GM23338 (cell line): ENCODE data around the gene CERS3. TPM values are rescaled to one million over a fixed set of nuclear protein-coding genes. Genes with fewer than 3 reads are reported as not detected.

Experiments
- ATAC-seq: fragments of 200-7000 bp; cut with Tn5 transposase; 3 replicates; pipeline ENCODE4 v1.9.1; 2020
- DNase-seq: peaks from one replicate; pipeline ENCODE4 v3.0.0-alpha.2; 2015; ENCODE audit warnings: low spot score
- H2AFZ ChIP-seq: fragments of 200-600 bp; sonication (generic); 2 replicates; pipeline ENCODE4 v1.8.0; 2016; ENCODE audit warnings: antibody characterized with exemption, mild to moderate bottlenecking, moderate library complexity
- H3F3A ChIP-seq: fragments of 200-600 bp; sonication (generic); replicated peaks from 2 replicates; pipeline ENCODE4 v1.8.0; 2017; ENCODE audit warnings: antibody characterized with exemption, mixed run types, low read depth
- H3K27ac ChIP-seq: fragments of 200-600 bp; sonication (generic); 2 replicates; pipeline ENCODE4 v1.6.1; 2016; ENCODE audit warnings: low read depth
- H3K27me3 ChIP-seq: fragments of 200-600 bp; sonication (generic); 2 replicates; pipeline ENCODE4 v1.8.0; 2016; ENCODE audit warnings: mild to moderate bottlenecking, mixed run types, moderate library complexity; ENCODE audit not compliant: insufficient read depth
- H3K36me3 ChIP-seq: fragments of 200-600 bp; sonication (generic); 2 replicates; pipeline ENCODE4 v1.8.0; 2016; ENCODE audit warnings: mild to moderate bottlenecking; ENCODE audit not compliant: insufficient read depth
- H3K4me1 ChIP-seq: fragments of 200-600 bp; sonication (generic); 2 replicates; pipeline ENCODE4 v1.8.0; 2016; ENCODE audit warnings: mild to moderate bottlenecking, moderate library complexity; ENCODE audit not compliant: insufficient read depth
- H3K4me2 ChIP-seq: fragments of 200-600 bp; sonication (generic); 2 replicates; pipeline ENCODE4 v1.7.1; 2017; ENCODE audit warnings: mixed run types
- H3K4me3 ChIP-seq: fragments of 200-600 bp; sonication (generic); 2 replicates; pipeline ENCODE4 v1.6.1; 2016; ENCODE audit warnings: mixed run types
- H3K79me2 ChIP-seq: fragments of 200-600 bp; sonication (generic); replicated peaks from 2 replicates; pipeline ENCODE4 v1.8.0; 2017; ENCODE audit warnings: mild to moderate bottlenecking; ENCODE audit not compliant: insufficient read depth
- H3K9me2 ChIP-seq: fragments of 200-600 bp; sonication (generic); 2 replicates; pipeline ENCODE4 v1.8.0; 2017; ENCODE audit not compliant: insufficient read depth
- H4K20me1 ChIP-seq: fragments of 200-600 bp; sonication (generic); replicated peaks from 2 replicates; pipeline ENCODE4 v1.8.0; 2017; ENCODE audit warnings: mild to moderate bottlenecking; ENCODE audit not compliant: insufficient read depth
- H3K27ac Mint-ChIP-seq: 2 replicates; pipeline ENCODE4 v1.8.0; 2020; ENCODE audit warnings: inconsistent platforms, mild to moderate bottlenecking, moderate library complexity, mixed read lengths
- H3K27me3 Mint-ChIP-seq: 3 replicates; pipeline ENCODE4 v1.8.0; 2022; ENCODE audit warnings: low read depth, mild to moderate bottlenecking, moderate library complexity, mixed read lengths, inconsistent platforms; ENCODE audit not compliant: insufficient read depth, poor library complexity
- H3K36me3 Mint-ChIP-seq: 3 replicates; pipeline ENCODE4 v1.8.0; 2021; ENCODE audit warnings: low read depth, mild to moderate bottlenecking, inconsistent platforms, moderate library complexity, mixed read lengths
- H3K4me1 Mint-ChIP-seq: 3 replicates; pipeline ENCODE4 v1.8.0; 2020; ENCODE audit warnings: mild to moderate bottlenecking, inconsistent platforms, mixed read lengths
- H3K4me3 Mint-ChIP-seq: 3 replicates; pipeline ENCODE4 v1.8.0; 2021; ENCODE audit warnings: moderate library complexity, mild to moderate bottlenecking, inconsistent platforms, mixed read lengths
- H3K9me3 Mint-ChIP-seq: 3 replicates; pipeline ENCODE4 v1.8.0; 2020; ENCODE audit warnings: moderate library complexity, mild to moderate bottlenecking, inconsistent platforms, mixed read lengths
- EZH2 ChIP-seq: fragments of 200-600 bp; sonication (generic); IDR thresholded peaks from one replicate; pipeline ENCODE4 v1.8.0; 2017; ENCODE audit warnings: antibody characterized with exemption, mild to moderate bottlenecking, low read depth; ENCODE audit not compliant: unreplicated experiment
- JUNB ChIP-seq: IDR thresholded peaks from one replicate; pipeline ENCODE4 v1.6.1; 2016; ENCODE audit warnings: antibody characterized with exemption; ENCODE audit not compliant: unreplicated experiment
- NANOG ChIP-seq: IDR thresholded peaks from 2 replicates; pipeline ENCODE4 v1.6.1; 2016; ENCODE audit warnings: antibody characterized with exemption, borderline replicate concordance
- STAT1 ChIP-seq: IDR thresholded peaks from one replicate; pipeline ENCODE4 v1.6.1; 2016; ENCODE audit warnings: antibody characterized with exemption; ENCODE audit not compliant: unreplicated experiment
- ZNF114 ChIP-seq: fragments of 250-450 bp; sonication (Bioruptor Pico); IDR thresholded peaks from 2 replicates; pipeline ENCODE4 v1.5.0; 2020; ENCODE audit warnings: mild to moderate bottlenecking, moderate library complexity
- ZNF331 ChIP-seq: fragments of 250-450 bp; sonication (Bioruptor Pico); IDR thresholded peaks from 2 replicates; pipeline ENCODE4 v1.5.0; 2020; ENCODE audit warnings: low read depth, mild to moderate bottlenecking, moderate library complexity
- polyA plus RNA-seq: library from polyadenylated mRNA; unstranded; fragments of >200 nt; fragmentation: Nextera tagmentation; extraction: Ambion mirVana; gene quantifications from 2 replicates; pipeline ENCODE4 v1.2.1, GENCODE V29; 2016
- total RNA-seq: library from RNA; depleted of rRNA; stranded (reverse); fragments of >200 nt; shearing (Covaris generic); gene quantifications from 2 replicates; pipeline ENCODE4 v1.2.3, GENCODE V29; 2014
- TF ChIP-seq, protein P1 (sequence below): IDR thresholded peaks from one replicate; pipeline ENCODE4 v1.6.1; 2018; ENCODE audit warnings: antibody characterized with exemption; ENCODE audit not compliant: unreplicated experiment
- TF ChIP-seq, protein P2 (sequence below): fragments of 250-450 bp; sonication (Bioruptor Pico); IDR thresholded peaks from 2 replicates; pipeline ENCODE4 v1.5.0; 2020; ENCODE audit warnings: mild to moderate bottlenecking, moderate library complexity

CERS3 gene
- total and polyA plus RNA-seq, 2 experiments from 2014 or later, result 1.8 to 2.2 TPM

DNA sequence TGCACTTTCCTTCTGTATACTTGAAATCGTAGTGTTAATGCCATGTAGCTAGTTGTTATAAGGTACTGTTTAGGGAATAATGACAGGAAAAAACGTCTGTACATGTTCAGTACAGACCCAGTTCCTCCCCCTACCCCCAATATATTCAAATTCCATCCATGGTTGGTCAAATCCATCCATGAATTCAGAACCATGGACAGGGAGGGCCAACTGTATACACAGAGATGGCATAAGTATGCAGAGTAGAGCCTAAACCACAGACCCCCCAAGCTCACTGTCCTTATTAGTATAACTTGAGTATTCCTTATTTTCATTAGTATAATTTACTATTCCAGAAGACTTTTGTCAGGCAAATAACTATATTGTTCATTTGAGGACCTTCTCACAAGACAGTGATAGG lies 135.7 kb downstream of the CERS3 start:
- no peaks in the 10 kb centered on the region for H3K9me2 ChIP-seq
- no peak for TF ChIP-seq ZNF114
- TF ChIP-seq, protein P1, sequence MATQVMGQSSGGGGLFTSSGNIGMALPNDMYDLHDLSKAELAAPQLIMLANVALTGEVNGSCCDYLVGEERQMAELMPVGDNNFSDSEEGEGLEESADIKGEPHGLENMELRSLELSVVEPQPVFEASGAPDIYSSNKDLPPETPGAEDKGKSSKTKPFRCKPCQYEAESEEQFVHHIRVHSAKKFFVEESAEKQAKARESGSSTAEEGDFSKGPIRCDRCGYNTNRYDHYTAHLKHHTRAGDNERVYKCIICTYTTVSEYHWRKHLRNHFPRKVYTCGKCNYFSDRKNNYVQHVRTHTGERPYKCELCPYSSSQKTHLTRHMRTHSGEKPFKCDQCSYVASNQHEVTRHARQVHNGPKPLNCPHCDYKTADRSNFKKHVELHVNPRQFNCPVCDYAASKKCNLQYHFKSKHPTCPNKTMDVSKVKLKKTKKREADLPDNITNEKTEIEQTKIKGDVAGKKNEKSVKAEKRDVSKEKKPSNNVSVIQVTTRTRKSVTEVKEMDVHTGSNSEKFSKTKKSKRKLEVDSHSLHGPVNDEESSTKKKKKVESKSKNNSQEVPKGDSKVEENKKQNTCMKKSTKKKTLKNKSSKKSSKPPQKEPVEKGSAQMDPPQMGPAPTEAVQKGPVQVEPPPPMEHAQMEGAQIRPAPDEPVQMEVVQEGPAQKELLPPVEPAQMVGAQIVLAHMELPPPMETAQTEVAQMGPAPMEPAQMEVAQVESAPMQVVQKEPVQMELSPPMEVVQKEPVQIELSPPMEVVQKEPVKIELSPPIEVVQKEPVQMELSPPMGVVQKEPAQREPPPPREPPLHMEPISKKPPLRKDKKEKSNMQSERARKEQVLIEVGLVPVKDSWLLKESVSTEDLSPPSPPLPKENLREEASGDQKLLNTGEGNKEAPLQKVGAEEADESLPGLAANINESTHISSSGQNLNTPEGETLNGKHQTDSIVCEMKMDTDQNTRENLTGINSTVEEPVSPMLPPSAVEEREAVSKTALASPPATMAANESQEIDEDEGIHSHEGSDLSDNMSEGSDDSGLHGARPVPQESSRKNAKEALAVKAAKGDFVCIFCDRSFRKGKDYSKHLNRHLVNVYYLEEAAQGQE, result peak; percentile 46
- H3K27me3 ChIP-seq, result no peaks in the 10 kb centered on the region
- no peak for ATAC-seq
- no peak overlapping the region for H2AFZ ChIP-seq
- Mint-ChIP-seq H3K9me3 (peaks cover 20% of the 10 kb centered on the region), H3K27ac (no peak overlapping the region), H3K27me3 (peaks cover 3% of the 10 kb centered on the region), H3K36me3 (peaks cover 10% of the 10 kb centered on the region; the same call in 2 of the 3 replicates), H3K4me1 (no peaks in the 10 kb centered on the region), H3K4me3 (no peak overlapping the region)
- H3F3A ChIP-seq, result no peaks in the 10 kb centered on the region
- H3K4me3 ChIP-seq, result no peak overlapping the region
- 0 out of 2 replicates have a peak, but pooled peaks cover 3% of the 10 kb centered on the region for H3K36me3 ChIP-seq
- no peaks in the 10 kb centered on the region for H4K20me1 ChIP-seq
- no peaks in the 10 kb centered on the region for H3K4me1 ChIP-seq
- H3K4me2 ChIP-seq, result no peak overlapping the region
- no peak for DNase-seq
- H3K79me2 ChIP-seq, result no peaks in the 10 kb centered on the region
- no peak overlapping the region for H3K27ac ChIP-seq

DNA sequence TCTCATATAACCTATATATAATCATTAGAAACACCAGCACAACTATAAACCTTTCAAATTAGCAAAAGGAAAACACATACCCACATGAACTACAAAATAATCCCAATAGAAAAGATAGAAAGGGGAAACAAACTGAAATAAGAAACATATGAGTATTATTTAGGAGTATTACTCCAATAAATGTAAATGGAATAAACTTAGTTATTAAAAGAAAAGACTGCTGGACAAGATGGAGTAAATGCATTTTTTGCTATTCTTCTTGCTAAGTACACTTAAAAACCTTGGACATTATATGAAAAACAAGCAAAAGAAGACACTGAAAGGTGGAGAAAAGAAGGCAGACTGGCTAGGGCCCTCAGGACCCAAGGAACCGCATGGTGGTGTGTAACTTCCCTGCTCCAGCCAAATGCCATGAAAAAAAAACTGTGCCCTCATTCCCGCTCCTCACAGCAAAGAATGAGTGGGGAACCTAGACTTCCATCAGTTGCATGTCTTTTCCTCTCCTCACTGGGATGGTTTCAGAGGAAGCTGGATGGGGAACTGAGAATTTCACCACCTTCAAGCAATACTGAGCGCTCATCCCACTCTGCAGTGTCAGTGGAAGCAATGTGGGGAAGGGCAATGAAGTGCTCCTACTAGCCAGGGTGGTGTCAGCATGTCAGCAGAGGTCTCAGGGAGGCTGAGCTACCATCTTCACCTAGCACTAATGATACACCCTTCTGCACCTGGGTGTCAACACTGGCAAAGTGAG lies 143.3 kb downstream of the CERS3 start:
- H3K4me1 ChIP-seq, result no peaks in the 10 kb centered on the region
- 0 out of 2 replicates have a peak, but pooled peaks cover 3% of the 10 kb centered on the region for H3K36me3 ChIP-seq
- no peaks in the 10 kb centered on the region for H3F3A ChIP-seq
- no peak overlapping the region for H3K4me2 ChIP-seq
- no peak overlapping the region for H3K4me3 ChIP-seq
- H3K27me3 ChIP-seq, result no peaks in the 10 kb centered on the region
- no peak overlapping the region for H2AFZ ChIP-seq
- Mint-ChIP-seq H3K27ac (no peak overlapping the region), H3K4me3 (no peak overlapping the region), H3K4me1 (no peaks in the 10 kb centered on the region), H3K36me3 (peaks cover 43% of the 10 kb centered on the region), H3K9me3 (peaks cover 77% of the 10 kb centered on the region), H3K27me3 (peaks cover 7% of the 10 kb centered on the region)
- H4K20me1 ChIP-seq, result no peaks in the 10 kb centered on the region
- ATAC-seq (no peak), DNase-seq (no peak)
- H3K79me2 ChIP-seq, result no peaks in the 10 kb centered on the region
- H3K9me2 ChIP-seq, result no peaks in the 10 kb centered on the region
- H3K27ac ChIP-seq, result no peak overlapping the region
- no peak for TF ChIP-seq NANOG
- TF ChIP-seq EZH2, result no peak
- no peak for TF ChIP-seq JUNB
- no peak for TF ChIP-seq STAT1
- TF ChIP-seq, protein P2, sequence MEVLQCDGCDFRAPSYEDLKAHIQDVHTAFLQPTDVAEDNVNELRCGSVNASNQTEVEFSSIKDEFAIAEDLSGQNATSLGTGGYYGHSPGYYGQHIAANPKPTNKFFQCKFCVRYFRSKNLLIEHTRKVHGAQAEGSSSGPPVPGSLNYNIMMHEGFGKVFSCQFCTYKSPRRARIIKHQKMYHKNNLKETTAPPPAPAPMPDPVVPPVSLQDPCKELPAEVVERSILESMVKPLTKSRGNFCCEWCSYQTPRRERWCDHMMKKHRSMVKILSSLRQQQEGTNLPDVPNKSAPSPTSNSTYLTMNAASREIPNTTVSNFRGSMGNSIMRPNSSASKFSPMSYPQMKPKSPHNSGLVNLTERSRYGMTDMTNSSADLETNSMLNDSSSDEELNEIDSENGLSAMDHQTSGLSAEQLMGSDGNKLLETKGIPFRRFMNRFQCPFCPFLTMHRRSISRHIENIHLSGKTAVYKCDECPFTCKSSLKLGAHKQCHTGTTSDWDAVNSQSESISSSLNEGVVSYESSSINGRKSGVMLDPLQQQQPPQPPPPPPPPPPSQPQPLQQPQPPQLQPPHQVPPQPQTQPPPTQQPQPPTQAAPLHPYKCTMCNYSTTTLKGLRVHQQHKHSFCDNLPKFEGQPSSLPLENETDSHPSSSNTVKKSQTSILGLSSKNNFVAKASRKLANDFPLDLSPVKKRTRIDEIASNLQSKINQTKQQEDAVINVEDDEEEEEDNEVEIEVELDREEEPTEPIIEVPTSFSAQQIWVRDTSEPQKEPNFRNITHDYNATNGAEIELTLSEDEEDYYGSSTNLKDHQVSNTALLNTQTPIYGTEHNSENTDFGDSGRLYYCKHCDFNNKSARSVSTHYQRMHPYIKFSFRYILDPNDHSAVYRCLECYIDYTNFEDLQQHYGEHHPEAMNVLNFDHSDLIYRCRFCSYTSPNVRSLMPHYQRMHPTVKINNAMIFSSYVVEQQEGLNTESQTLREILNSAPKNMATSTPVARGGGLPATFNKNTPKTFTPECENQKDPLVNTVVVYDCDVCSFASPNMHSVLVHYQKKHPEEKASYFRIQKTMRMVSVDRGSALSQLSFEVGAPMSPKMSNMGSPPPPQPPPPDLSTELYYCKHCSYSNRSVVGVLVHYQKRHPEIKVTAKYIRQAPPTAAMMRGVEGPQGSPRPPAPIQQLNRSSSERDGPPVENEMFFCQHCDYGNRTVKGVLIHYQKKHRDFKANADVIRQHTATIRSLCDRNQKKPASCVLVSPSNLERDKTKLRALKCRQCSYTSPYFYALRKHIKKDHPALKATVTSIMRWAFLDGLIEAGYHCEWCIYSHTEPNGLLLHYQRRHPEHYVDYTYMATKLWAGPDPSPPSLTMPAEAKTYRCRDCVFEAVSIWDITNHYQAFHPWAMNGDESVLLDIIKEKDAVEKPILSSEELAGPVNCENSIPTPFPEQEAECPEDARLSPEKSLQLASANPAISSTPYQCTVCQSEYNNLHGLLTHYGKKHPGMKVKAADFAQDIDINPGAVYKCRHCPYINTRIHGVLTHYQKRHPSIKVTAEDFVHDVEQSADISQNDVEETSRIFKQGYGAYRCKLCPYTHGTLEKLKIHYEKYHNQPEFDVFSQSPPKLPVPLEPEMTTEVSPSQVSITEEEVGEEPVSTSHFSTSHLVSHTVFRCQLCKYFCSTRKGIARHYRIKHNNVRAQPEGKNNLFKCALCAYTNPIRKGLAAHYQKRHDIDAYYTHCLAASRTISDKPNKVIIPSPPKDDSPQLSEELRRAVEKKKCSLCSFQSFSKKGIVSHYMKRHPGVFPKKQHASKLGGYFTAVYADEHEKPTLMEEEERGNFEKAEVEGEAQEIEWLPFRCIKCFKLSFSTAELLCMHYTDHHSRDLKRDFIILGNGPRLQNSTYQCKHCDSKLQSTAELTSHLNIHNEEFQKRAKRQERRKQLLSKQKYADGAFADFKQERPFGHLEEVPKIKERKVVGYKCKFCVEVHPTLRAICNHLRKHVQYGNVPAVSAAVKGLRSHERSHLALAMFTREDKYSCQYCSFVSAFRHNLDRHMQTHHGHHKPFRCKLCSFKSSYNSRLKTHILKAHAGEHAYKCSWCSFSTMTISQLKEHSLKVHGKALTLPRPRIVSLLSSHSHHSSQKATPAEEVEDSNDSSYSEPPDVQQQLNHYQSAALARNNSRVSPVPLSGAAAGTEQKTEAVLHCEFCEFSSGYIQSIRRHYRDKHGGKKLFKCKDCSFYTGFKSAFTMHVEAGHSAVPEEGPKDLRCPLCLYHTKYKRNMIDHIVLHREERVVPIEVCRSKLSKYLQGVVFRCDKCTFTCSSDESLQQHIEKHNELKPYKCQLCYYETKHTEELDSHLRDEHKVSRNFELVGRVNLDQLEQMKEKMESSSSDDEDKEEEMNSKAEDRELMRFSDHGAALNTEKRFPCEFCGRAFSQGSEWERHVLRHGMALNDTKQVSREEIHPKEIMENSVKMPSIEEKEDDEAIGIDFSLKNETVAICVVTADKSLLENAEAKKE (CRISPR knock-in tag), result no peak
- TF ChIP-seq ZNF331 (CRISPR knock-in tag), result no peak
